HG03064 (cell line): ENCODE measurements around the gene FBXL20.
"Not testable (repeated sequence)": the region's sequence is repeated elsewhere in the genome, so short reads cannot be mapped to it uniquely, and the experiment has no call there.

ENCODE experiments used
- ATAC-seq: cut with Tn5 transposase; IDR thresholded peaks from one replicate; pipeline ENCODE4 v1.9.1; 2021; ENCODE audit warnings: low read depth; ENCODE audit not compliant: unreplicated experiment

FBXL20 gene

GRCh38 chr17:39261286-39261685 is 140.1 kb downstream of the FBXL20 start:
- ATAC-seq: no peak

DNA sequence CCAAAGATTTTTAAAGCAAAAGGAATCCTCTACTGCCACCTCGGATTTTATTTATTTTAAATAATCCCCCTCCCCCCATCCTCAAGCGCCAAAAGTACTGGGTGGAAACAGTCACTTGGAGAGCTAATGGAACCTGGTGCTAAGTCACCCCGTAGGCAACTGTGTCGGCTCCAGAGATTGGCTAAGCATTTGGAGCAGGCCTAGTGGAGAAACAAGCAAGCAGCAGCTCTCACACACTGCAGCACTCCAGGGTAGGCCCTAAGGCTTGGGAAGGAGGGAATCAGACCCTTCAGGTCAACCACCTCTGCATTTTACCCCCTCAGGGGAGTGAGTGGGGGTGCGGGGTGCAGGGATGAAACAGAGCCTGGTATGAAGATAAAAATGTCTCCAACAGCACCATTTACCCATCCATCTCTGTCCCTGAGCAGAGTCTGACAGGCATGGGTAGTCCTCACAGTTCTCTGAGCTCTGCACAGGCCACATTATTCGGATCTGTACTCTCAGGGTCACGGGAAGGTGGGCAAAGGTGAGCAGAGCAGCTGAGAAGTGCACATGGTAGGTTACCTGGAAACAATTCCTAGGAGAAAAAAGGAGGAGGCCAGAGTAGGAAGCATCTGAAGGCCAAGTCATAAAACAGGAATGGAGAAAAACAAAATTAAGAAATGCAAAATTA is 148.5 kb downstream of the FBXL20 start:
- no peak for ATAC-seq

DNA sequence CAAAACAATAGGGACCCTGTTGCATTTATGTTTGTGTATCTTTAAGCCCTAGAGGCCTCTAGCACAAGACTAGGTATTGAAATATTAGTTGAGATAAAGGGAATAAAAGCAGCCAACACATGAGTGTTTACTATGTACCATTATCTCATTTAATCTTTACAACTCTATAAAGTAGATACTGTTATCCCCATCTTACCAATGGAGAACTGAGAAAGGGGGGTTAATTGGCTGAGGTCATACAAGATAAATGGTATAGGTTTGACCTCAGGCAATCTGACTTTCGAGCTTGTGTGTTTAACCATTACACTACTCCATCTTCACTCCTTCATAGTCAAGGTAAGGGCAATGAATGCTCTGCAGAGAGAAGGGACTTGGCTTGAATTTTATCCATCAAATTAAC is 149.4 kb downstream of the FBXL20 start:
- ATAC-seq: no peak

DNA sequence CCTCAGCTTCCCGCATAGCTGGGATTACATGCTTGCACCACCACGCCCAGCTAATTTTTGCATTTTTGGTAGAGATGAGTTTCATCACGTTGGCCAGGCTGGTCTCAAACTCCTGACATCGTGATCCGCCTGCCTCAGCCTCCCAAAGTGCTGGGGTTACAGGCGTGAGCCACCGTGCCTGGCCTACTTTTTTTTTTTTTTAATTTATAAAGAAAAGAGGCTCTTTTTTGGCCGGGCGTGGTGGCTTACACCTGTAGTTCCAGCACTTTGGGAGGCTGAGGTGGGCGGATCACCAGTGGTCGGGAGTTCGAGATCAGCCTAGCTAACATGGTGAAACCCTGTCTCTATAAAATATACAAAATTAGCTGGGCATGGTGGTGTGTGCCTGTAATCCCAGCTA is 151.3 kb downstream of the FBXL20 start:
- not testable (repeated sequence) for ATAC-seq

DNA sequence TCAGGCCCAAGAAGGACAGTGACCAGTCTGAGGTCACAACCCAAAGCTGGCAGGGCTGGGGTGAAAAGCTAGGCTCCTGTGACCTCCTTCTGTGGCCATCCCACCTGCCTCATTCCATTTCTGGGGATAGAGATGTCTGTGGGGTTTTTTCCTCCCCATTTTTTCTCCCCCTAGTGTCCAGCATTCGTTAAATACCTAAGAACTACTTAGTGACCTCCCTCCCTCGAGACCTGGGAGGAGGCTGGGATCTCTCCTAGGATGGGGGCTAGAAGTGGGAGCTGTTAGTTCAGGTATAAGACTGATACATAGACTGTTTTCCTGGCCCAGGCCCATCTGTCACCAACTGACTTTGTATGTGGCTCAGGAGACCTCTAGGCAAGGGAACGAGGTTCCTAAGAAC is 155.2 kb downstream of the FBXL20 start:
- ATAC-seq: no peak

DNA sequence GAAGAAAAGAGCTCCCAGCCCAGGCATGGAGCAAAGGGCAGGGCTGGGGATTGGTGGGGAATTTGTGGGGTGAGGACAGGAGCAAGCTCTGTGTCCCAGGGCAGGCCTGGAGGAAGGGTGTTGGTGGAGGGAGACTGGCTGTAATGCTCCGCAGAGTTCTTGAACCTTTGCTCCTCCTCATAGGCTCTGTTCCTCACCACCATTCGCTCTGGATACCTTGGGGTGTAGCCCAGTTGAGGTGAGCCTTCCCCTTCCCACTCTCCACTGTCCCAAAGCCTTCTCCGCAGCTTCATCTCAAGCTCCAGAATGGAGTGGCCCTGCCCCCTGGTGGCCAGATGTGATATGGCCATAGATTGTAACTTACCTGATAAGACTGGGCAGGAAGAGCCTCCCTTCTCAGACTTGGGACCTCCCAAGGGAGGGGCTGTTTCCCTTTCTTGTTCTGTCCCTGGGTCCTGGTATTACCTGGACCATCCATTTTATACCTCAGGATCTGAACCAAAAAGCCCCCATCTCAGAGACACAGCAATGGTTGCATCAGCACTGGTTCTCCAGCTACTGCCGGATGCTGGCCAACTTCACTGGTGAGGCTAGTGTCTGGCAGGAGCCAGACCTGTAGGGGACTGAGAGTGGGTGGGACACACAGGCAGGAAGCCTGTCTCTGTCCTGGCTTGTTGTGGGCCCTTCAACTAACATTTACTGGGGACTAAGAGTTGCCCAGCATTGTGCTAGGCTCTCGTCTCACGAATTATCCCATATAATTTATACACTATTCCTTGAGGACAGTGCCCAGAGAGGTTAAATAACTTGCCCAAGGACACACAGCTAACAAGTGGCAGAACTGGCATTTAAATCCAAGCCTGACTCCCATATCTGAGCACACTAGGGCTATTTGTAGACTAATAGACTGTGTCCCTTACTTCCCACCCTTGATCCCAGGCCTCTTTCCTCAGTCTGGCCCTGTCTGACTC is 156.5 kb downstream of the FBXL20 start:
- ATAC-seq: no peak

- ATAC-seq: no peak
Observed at GRCh38 chr17:39244016-39244599, 157.3 kb downstream of the FBXL20 start.

DNA sequence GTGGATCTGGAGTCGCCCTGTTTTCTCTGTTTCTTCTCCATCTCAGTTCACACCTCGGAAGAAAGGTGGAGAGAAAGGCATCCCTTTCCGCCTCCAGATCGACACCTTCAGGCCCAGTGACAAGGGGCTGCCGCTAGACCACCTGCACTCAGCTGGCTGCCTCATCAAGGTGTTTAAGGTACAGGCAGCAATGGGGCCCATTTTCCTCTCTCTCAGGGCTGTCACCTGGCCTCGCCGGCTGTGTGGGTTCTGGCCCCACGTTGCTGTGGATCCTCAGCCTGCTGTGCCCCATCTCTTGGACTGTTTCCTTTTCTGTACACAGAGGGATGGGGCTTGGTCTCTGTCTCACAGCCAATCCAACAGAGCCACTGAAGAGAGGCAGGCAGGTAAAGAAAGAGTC is 158.3 kb downstream of the FBXL20 start:
- no peak for ATAC-seq

GRCh38 chr17:39240631-39241030 is 160.8 kb downstream of the FBXL20 start:
- ATAC-seq: no peak

DNA sequence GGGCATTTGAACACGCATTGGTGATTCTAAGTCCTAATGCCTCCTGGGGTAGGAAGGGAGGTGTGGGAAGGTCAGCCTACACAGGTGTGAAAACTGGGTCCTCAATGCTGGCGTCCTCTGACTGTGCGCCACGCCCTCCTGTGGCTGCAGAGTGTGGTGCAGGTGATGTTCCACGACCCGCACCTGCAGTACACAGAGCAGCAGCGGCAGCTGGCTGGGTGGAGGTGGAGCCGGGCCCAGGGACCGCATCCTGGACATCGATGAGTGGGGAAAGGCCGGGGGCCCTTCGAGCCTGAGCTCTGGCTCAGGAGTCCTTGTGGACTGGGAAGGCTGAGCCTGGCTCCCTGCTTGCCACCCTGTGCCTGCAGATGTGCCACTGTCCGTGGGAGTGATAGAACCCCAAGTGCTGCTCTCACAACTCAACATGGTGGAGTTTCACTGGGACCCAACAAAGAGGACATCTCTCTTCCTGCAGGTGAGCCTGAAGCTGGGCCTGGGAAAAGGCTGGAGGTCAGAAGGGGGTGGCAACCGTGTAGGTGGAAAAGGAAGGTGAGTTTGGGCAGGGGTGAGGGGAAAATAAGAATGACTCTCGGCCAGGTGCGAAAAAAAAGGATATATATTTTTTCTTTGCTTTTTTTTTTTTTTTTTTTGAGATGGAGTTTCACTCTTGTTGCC is 161.6 kb downstream of the FBXL20 start:
- ATAC-seq: no peak

DNA sequence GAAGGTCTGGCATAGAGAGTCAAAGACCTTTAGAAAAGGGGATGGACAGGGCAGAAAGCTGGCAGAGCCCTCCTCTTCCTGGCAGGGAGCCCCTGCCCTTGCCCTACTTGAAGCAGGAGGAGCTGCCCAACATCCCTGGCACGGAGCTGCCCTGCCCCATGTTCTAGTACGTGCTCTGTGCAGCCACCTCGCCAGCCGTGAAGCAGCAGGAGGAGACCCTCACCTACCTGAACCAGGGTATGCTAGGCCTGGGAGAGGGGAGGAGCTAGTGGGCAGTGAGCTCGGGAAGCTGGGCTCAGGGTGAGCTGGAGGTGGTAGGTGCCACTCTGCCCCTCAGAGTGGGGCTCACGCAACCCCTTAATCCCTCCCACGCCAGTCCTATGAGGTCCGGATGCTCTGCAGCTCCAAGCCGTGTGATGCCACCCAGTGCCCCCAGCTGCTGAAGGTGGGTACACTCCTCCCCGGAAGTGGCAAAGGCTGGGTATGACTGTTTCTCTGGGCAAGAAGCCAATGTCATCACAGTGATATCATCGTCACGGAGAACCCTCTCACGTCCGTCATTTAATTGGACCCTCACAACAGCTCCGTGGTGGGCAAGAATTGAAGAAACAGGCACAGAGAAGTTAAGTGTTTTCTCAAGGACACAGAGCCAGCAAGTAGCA is 163.0 kb downstream of the FBXL20 start:
- ATAC-seq: no peak

- ATAC-seq: no peak
Observed at GRCh38 chr17:39237586-39237985, 163.8 kb downstream of the FBXL20 start.

DNA sequence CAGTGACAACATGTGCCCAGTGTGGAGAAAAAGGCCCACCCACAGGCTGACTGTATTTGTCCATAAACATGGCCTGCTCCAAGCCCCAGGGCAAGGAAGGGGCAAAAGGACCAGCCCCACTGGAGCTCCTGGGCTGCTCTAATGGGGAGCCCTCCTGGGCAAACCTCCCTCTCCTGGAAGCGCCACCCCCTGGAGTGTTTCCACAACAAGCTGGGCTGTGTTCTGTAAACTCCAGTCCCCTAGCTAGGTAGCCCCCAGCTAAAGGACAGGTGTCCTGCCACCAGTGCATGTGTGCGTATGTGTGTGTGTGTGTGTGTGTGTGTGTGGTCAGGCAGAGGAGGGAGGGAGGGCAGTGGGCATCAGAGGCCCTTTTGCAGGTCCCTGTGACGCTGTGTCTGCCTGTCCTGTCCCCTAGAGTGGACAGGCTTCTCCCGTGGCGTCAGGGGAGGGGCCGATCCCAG is 164.4 kb downstream of the FBXL20 start:
- no peak for ATAC-seq

- no peak for ATAC-seq
Observed at GRCh38 chr17:39236450-39236927, 164.9 kb downstream of the FBXL20 start.

GRCh38 chr17:39235555-39236449 is 165.6 kb downstream of the FBXL20 start:
- ATAC-seq: no peak

- ATAC-seq: no peak
Observed at GRCh38 chr17:39231591-39232551, 169.6 kb downstream of the FBXL20 start.

- no peak for ATAC-seq
Observed at GRCh38 chr17:39231091-39231561, 170.3 kb downstream of the FBXL20 start.

GRCh38 chr17:39230361-39230760 is 171.1 kb downstream of the FBXL20 start:
- ATAC-seq: no peak
